ENCODE measurements around the gene JAKMIP1. TPM values are rescaled to one million over a fixed set of nuclear protein-coding genes. Genes with fewer than 3 reads are reported as not detected.

JAKMIP1 gene
- total RNA-seq, 4 donors from 2014 or later: 0.26 to 0.48 TPM; not detected in 2

DNA sequence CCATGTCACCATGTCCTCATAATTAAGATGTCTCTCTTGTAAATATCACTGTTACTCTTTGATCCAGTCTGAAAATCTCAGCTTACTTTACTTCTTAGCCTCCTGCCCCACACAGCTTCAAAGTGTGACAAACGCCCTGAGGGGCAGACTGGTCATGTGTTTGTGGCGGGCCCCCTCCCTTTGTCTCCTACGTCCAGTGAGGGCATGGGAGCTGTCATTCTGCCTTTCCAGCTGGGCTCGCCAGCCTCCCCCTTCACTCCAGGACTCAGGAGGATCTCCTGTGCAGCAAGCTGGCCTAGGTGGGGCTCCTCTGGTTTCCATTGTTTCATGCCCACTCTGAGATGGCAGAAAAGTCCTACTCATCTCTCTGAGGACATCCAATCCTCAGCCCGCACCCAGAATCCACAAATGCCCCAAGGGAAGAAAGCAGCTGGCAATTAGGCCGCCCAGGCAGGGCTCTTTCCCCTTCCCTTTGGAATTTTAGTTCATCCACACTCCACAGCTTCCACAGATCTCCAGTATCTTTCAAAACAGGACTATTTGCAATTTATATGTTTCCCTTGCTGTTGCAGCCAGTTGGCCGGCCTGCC lies 95.7 kb downstream of the JAKMIP1 start:
- H3K4me3 ChIP-seq: no peak overlapping the region
- no peak overlapping the region for H3K27ac ChIP-seq
- no peaks in the 10 kb centered on the region for H3K9me3 ChIP-seq
- TF ChIP-seq CTCF (IDR thresholded peaks at IDR 0.05) (no peak), POLR2A (IDR thresholded peaks at IDR 0.05) (no peak)
- H3K4me1 ChIP-seq: no peaks in the 10 kb centered on the region
- DNase-seq: no peak
- no peaks in the 10 kb centered on the region for H3K36me3 ChIP-seq
- intact Hi-C loops (cut with DNase I; ENCODE audit: low total_unique reads): no loop called here
- no peaks in the 10 kb centered on the region for H3K27me3 ChIP-seq

- intact Hi-C loops (cut with DNase I; ENCODE audit: low total_unique reads): no loop called here
- no peak overlapping the region for H3K4me3 ChIP-seq
- DNase-seq: no peak
- no peaks in the 10 kb centered on the region for H3K27me3 ChIP-seq
- TF ChIP-seq CTCF (IDR thresholded peaks at IDR 0.05) (no peak), POLR2A (IDR thresholded peaks at IDR 0.05) (no peak)
- H3K9me3 ChIP-seq: no peaks in the 10 kb centered on the region
- no peak overlapping the region for H3K27ac ChIP-seq
- no peaks in the 10 kb centered on the region for H3K36me3 ChIP-seq
- H3K4me1 ChIP-seq: no peaks in the 10 kb centered on the region
Observed at GRCh38 chr4:6097581-6097980, 102.8 kb downstream of the JAKMIP1 start.

- Histone ChIP-seq H3K4me1 (no peaks in the 10 kb centered on the region), H3K4me3 (no peak overlapping the region), H3K9me3 (no peaks in the 10 kb centered on the region), H3K27me3 (no peaks in the 10 kb centered on the region), H3K36me3 (no peaks in the 10 kb centered on the region), H3K27ac (no peak overlapping the region)
- TF ChIP-seq CTCF (IDR thresholded peaks at IDR 0.05) (no peak), POLR2A (IDR thresholded peaks at IDR 0.05) (no peak)
- no peak for DNase-seq
- intact Hi-C loops (cut with DNase I; ENCODE audit: low total_unique reads): no loop called here
Observed at GRCh38 chr4:6095897-6096296, 104.5 kb downstream of the JAKMIP1 start.

- H3K27ac ChIP-seq: no peak overlapping the region
- no peaks in the 10 kb centered on the region for H3K27me3 ChIP-seq
- no peaks in the 10 kb centered on the region for H3K36me3 ChIP-seq
- intact Hi-C loops (cut with DNase I; ENCODE audit: low total_unique reads): no loop called here
- no peaks in the 10 kb centered on the region for H3K4me1 ChIP-seq
- H3K9me3 ChIP-seq: no peaks in the 10 kb centered on the region
- TF ChIP-seq CTCF (IDR thresholded peaks at IDR 0.05) (no peak), POLR2A (IDR thresholded peaks at IDR 0.05) (no peak)
- no peak for DNase-seq
- no peak overlapping the region for H3K4me3 ChIP-seq
Observed at GRCh38 chr4:6095023-6095752, 105.2 kb downstream of the JAKMIP1 start.

- Histone ChIP-seq H3K27me3 (no peaks in the 10 kb centered on the region), H3K27ac (no peak overlapping the region), H3K4me1 (no peaks in the 10 kb centered on the region), H3K9me3 (no peaks in the 10 kb centered on the region), H3K36me3 (no peaks in the 10 kb centered on the region), H3K4me3 (no peak overlapping the region)
- intact Hi-C loops (cut with DNase I; ENCODE audit: low total_unique reads): no loop called here
- DNase-seq: no peak
- TF ChIP-seq POLR2A (IDR thresholded peaks at IDR 0.05): no peak
- no peak for TF ChIP-seq CTCF (IDR thresholded peaks at IDR 0.05)
Observed at GRCh38 chr4:6093671-6094070, 106.7 kb downstream of the JAKMIP1 start.
